ENCODE measurements around the gene PDCD11.
"Not testable (repeated sequence)": the region's sequence is repeated elsewhere in the genome, so short reads cannot be mapped to it uniquely, and the experiment has no call there.

Gene PDCD11

DNA sequence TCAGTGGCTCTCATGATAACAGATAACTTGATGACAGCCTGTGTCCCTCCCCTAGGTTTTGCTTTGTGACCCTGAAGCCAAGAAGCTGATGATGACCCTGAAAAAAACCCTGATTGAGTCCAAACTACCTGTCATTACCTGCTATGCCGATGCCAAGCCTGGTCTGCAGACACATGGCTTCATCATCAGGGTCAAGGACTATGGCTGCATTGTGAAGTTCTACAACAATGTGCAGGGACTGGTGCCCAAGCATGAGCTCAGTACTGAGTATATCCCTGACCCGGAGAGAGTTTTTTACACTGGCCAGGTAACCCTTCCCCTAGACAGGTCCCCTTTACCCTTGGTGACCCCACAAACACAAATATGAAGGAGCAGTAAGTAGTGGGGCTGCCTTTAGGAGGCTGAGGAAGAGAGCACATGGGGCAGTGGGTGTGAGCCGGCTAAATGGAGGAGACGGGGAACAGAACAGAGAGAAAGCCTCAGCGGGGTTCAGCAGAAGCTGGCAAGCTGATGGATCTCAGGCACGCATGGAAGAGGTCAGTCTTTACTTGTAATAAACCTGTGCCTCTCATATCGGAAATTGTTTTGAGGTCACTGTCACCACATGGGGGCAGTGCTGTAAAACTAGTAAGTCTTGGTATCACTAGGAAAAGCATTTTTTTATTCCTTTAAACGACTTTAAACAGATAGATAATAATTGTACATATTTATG, 20.2 kb downstream of the PDCD11 start:
- DNase-seq (ENCODE audit: low read depth, low spot score) = no peak

DNA sequence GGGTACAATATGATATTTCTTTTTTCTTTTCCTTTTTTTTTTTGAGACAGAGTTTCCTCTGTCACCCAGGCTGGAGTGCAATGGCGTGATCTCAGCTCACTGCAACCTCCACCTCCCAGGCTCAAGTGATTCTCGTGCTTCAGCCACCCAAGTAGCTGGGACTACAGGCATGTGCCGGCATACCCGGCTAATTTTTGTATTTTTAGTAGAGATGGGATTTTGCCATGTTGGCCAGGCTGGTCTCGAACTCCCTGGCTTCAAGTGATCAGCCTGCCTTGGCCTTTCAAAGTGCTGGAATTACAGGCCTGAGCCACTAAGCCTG, 20.7 kb downstream of the PDCD11 start:
- not testable (repeated sequence) for DNase-seq (ENCODE audit: low read depth, low spot score)

DNA sequence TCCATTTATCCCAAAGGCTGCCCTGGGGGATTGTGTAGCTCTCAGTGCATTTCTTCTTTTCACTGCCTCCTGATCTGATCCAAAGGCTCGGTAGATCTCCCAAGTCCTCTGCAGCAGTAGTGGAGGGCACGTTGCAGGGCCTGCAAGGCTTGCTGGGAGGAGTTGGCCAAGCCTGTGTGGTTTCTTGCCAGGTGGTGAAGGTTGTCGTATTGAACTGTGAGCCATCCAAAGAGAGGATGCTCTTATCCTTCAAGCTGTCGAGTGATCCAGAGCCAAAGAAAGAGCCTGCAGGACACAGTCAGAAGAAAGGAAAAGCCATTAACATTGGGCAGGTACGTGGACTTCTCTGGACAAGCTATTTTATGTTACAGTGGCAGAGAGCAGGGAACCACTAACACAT, 21.2 kb downstream of the PDCD11 start:
- no peak for DNase-seq (ENCODE audit: low read depth, low spot score)

DNA sequence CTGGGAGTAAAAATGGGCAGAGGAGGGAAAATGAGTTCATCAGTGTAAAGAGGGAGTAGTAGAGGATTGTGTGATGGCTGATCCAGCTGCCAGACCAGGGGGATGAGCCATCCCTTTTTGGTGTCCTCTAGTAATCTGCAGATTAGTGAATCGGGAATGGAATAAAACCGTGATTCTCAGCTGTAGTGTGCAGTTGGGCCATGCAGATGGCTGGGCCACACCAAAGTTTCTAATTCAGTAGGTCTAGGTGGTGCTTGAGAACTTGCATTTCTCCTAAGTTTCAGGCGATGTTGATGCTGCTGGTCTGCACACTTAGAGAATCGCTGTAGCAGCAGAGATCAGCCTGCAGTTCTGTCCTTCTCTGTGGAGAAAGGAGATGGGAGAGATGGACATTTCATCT, 22.7 kb downstream of the PDCD11 start:
- no peak for DNase-seq (ENCODE audit: low read depth, low spot score)

DNA sequence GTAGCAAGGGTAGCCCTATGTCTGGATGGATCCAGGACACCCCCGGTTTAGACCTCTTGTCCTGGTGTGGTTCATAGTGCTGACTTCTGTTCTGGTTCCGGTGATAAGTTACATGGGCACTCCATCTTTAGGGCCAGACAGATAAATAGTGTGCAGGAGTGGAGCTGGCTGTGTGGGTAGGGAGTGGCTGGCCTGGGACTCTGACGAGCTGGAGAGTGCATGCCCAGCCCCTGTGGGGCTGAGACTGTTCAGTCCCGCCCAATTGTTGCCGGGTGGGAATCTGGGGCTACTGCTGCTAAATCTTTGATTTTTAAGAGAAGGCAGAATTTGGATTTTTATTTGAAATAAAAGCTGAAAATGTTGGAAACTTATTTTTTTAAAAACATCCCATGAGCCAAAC, 27.3 kb downstream of the PDCD11 start:
- no peak for DNase-seq (ENCODE audit: low read depth, low spot score)

DNA sequence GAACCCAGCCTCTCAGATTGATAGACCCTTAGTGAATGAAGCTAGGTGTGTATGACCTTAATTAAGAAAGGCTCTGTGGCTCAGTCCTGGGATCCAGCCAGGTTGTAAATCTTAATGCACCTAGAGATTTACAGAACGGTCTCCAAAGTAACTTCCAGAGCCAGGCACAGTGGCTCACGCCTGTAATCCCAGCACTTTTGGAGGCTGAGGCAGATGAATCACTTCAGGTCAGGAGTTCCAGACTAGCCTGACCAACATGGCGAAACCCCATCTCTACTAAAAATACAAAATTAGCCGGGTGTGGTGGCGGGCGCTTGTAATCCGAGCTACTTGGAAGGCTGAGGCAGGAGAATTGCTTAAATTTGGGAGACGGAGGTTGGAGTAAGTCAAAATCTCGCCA, 31.4 kb downstream of the PDCD11 start:
- no peak for DNase-seq (ENCODE audit: low read depth, low spot score)

DNA sequence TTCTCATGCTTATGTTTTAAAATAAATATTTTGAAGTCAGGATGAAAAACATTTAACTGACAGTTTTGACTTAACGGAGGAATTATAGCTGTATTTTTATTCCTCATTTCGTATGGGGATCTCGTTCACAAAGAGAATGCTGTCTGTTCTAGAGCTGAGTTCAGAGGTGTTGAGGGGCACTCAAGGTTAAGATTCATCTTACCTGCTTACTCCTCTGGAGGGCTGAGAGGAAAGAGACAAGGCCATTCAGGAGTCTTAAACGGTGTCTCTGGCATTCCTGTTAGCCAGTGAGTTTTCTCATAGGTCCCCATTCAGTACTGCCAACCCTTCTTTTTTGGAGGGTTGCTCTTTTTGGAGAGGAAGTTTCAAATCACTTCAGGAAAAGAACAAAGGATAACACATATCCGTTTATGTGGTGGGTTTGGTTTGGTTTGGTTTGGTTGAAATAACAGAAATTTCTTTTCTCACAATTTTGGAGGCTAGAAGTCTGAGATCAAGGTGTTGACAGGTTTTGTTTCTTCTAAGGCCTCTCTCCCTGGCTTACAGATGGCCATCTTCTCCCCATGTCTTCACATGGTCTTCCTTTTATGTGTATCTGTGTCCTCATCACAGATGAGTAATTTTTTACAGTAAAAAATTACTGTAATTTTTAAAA, 32.7 kb downstream of the PDCD11 start:
- DNase-seq (ENCODE audit: low read depth, low spot score) = no peak

DNA sequence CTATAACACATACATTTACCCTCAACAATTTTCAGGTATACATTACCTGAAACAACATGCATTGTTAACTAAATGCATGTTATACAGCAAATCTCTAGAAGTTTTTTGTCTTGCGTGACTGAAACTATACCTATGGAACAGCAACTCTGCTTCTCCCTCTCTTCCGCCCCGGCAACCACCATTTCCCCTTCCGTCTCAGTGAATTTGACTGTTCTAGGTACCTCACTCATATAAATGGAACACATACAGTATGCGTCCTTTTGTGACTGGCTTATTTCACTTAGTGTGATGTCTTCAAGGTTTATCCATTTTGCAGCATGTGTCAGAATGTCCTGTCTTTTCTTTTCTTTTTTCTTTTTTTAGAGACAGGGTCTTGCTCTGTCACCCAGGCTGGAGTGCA, 33.2 kb downstream of the PDCD11 start:
- DNase-seq (ENCODE audit: low read depth, low spot score) = no peak

DNA sequence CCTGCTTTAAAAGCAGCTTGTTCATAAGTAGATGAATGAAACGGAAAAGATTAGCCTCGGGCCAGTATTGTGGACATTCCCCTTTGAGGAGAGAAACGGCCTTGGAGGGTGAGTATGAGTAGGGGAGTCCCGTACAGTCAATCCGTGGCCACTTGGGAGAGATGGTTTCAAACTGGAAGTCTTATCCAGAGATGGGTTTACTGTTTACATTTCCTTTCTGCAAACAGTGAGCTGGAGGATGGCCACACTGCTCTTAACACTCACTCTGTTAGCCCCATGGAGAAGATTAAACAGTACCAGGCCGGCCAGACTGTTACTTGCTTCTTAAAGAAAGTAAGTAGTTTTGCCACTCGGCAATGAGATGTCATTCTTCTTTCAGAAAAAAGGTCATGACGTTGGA, 35.5 kb downstream of the PDCD11 start:
- no peak for DNase-seq (ENCODE audit: low read depth, low spot score)

DNA sequence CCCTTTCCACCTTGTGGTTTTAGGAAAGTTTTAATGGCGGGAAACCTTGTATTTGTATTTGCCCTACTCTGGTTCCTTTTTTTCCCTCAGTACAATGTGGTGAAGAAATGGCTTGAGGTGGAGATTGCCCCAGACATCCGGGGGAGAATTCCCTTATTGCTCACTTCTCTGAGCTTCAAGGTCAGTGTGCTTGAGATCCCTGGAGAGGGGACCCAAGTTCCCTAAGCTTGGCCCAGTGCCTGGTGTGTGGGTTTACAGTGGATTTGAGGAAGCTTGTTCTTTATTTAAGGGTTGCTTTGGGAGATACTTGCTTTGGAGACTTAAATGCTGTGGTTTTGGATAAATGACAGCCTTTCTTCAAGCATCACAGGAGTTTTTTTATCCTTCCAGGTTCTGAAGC, 37.4 kb downstream of the PDCD11 start:
- DNase-seq (ENCODE audit: low read depth, low spot score) = no peak

DNA sequence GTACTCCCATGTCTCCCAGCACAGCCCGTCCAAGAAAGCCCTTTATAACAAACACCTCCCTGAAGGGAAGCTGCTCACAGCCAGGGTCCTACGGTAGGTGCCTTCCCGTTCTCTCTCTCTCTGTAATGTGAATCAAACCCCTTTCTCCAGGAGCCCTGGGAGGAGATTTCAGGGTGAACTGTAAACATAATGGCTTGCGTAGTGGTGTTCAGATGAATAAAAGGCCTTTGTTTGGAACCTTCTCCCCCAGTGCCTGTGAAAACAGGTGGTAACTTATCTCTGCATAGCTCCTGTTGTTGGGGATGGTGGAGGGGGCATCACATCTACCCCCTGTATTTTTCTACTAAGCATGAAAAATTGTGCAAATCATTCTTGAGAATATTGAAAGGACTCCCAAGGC, 43.4 kb downstream of the PDCD11 start:
- DNase-seq (ENCODE audit: low read depth, low spot score) = no peak

DNA sequence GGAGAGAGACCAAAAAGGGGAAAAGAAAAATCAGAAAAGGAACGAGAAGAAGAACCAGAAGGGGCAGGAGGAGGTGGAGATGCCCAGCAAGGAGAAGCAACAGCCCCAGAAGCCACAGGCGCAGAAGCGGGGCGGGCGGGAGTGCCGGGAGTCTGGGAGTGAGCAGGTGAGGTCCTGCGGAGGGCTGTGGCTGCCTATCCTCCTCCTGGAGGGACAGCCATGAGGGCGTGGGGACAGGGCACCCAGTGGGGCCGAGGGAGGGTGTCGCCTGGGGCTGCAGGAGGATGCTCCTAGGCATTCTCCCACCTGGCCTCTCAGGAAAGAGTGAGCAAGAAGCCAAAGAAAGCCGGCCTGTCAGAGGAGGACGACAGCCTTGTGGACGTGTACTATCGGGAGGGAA, 44.0 kb downstream of the PDCD11 start:
- DNase-seq (ENCODE audit: low read depth, low spot score) = no peak

DNA sequence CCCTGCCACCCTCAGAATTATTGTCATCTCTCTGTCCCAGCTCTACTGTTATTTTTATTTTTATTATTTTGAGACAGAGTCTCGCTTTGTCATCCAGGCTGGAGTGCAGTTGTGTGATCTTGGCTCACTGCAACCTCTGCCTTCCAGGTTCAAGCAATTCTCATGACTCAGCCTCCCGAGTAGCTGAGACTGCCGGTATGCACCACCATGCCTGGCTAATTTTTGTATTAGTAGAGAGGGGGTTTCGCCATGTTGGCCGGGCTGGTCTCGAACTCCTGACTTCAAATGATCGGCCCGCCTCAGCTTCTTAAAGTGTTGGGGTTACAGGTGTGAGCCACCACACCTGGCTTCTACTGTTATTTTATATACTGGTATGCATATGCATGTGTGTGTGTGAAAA, 44.8 kb downstream of the PDCD11 start:
- no peak for DNase-seq (ENCODE audit: low read depth, low spot score)

DNA sequence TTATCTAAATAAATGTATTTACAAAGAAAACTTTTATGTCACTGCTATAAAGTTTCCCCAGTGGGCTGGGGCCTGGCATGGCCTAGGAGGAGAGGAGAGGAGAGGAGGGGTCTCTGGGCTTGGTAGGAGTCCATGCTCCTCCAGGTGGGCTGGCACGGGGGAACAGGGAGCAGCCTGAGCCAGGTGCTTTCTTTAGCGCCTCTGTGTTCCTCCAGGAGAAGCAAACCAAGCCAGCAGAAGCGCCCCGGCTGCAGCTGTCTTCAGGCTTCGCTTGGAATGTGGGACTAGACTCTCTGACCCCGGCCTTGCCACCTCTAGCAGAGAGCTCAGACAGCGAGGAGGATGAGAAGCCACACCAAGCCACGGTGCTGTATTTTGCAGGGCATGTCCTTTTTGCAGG, 45.2 kb downstream of the PDCD11 start:
- DNase-seq (ENCODE audit: low read depth, low spot score) = no peak

DNA sequence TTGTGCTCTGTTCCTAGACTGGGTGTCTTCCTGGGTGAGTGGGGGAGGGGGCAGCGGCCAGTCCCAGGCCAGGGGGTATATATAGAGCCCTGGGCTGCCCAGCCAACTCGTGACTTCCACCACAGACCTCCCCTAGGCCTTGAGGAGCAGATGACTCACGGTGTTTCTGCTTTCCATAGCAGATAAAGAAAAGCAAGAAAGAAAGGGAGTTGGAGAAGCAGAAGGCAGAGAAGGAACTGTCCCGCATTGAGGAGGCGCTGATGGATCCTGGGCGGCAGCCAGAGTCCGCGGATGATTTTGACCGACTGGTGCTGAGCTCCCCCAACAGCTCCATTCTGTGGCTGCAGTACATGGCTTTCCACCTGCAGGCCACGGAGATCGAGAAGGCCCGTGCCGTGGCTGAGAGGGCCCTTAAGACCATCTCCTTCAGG, 45.6 kb downstream of the PDCD11 start:
- no peak for DNase-seq (ENCODE audit: low read depth, low spot score)

DNA sequence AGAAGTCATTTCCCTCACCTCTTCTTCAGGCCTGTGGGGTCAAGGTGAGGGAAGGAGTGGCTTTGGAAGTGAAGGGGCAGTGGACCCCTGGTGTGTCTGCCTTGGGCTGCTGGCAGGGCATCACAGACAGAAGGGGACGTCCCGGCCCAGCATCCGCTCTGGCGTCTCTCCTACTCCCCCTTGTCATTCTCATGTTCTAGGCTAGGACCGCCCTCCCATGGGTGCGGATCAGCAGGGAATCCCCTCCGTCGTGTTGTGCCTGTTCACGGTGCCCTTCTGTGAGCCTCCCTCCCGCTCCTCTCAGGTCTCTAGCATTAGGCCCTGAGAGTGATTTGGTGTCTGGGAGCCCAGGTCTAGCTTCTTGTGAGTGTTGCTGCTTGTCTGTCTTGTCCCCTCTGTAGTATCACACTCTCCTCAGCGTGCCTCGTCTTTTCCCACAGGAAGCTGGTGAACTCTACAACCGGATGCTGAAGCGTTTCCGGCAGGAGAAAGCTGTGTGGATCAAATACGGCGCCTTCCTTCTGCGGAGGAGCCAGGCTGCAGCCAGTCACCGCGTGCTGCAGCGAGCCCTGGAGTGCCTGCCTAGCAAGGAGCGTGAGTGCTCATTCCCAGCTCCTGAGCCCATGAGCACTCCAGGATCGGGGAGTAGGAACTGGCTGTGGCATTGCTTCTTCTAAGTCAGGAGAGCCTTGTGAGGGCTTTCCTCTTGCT, 47.2 kb downstream of the PDCD11 start:
- no peak for DNase-seq (ENCODE audit: low read depth, low spot score)

DNA sequence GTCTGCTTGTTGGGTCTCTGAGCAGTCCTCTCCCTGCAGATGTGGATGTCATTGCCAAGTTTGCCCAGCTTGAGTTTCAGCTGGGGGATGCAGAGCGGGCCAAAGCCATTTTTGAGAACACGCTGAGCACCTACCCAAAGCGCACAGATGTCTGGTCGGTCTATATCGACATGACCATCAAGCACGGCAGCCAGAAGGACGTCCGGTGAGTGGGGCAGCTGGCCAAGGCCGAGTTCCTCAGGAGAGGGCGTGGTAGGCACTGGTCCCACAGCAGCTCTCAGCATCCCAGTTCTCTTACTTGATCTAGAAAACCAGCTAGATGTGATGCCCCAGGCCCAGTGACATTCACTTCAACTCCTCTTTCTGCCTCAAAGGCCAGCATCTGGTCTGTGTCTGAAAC, 48.1 kb downstream of the PDCD11 start:
- DNase-seq (ENCODE audit: low read depth, low spot score) = no peak

DNA sequence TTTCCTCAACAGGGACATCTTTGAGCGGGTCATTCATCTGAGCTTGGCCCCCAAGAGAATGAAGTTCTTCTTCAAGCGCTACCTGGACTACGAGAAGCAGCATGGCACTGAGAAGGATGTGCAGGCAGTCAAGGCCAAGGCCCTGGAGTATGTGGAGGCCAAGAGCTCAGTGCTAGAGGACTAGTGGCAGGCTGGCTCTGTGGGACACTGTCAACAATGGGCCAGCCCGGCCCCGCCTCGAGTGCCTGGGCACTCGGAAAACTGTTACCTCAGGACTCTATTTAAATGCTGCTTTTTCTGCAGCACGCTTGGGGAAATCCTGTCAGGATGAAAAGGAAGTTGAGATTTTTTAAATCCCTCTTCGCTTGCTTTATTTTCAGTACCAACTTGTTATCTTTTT, 48.9 kb downstream of the PDCD11 start:
- no peak for DNase-seq (ENCODE audit: low read depth, low spot score)

DNA sequence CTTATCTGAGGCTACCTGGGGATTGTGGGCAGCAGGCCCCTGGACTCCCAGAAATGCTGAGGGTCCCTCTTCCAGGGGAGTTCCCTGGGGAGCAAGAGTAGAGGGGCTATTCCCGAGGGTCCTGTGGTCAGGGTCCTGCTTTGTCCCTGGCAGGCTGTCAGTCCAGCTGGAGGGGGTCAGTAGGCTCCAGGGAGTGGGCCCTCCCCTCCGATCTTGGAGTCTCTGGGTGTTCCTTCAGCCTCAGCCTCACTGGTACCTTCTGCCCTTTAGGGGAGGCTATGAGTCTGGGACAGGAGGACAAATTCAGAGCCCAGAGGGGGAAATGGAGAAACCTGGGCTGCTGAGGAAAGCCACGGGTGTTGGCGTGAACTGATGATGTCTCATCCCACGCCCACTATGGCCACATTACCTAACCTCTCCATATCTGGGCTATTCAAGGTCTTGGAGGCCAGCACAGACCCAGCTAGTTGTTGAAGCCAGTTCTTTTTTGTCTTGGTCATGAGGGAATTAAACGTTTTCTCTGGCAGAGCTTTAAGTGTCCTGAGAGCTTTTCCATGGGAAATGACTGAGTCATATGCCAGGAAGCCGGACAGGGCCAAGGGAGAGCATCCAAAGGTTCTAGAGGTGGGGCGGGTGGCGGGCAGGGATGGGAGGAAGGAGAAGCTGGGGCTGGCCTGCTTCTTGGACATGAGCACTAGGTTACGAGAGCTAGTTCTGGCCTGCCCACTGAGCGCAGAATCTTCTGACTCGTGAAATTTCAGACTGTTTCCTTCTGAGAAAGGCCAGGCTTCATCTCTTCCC, 49.5 kb downstream of the PDCD11 start:
- DNase-seq (ENCODE audit: low read depth, low spot score) = no peak

DNA sequence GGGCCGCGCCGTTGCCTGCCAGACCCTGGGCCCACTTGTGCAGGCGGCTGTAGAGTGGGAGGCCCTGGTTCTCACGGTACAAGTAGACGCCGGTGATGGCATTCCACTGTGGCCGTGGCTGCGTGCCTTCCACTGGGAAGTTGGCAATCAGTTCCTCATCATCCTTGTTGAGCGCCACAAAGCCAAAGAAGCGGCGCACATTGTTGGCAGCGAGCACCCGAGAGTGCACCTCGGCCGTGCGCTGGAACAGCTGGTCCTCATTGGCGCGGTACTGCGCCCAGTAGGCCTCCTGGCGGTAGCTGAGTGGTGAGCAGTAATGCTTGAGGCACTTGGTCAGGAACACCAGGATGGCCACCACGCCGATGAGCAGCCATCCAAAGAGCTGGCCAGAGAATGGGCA, 50.8 kb downstream of the PDCD11 start:
- no peak for DNase-seq (ENCODE audit: low read depth, low spot score)

DNA sequence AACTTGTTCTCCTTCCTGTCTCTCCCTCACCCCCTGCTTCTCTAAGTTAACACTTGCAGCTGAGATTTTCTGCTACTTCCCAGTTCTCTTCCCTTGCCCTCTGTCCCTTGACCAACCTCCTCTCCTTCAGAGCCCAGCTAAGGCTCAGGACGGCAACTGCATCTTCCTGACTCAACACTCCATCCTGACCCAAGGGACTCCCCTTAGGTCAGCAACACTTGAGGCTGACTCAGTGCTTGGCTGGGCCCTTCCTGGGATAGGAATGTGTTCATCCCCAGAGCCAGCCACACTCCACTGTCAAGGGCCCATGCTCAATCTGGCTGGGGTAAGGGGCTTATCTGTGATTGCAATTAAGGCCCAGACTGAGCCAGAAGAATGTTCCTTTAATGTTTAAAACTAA, 52.3 kb downstream of the PDCD11 start:
- peak; percentile 49 for DNase-seq (ENCODE audit: low read depth, low spot score)

Data from brain pericyte (primary cell).